Measurements from ENCODE around the gene DNAH11. TPM values are rescaled to one million over a fixed set of nuclear protein-coding genes. Genes with fewer than 3 reads are reported as not detected.

The DNAH11 gene
- total and polyA plus RNA-seq, 2 of the 13 experiments (the other 11 are each of a cell fraction or from before 2014, with no cell fraction given), result not detected

- ChIA-PET POLR2A (no interaction called here), CTCF (ENCODE audit: low intra/inter-chr PET ratio, low total read pairs) (no interaction called here)
- Histone ChIP-seq H3K9ac (ENCODE audit: insufficient read depth, low read depth, low read length) (no peak overlapping the region), H3K4me3 (replicated peaks in 1 of 3; ENCODE audit: insufficient read depth in 1 of 3, low read depth in 2 of 3, low read length in 3 of 3) (no peak overlapping the region), H3K9me3 (ENCODE audit: low read length) (no peaks in the 10 kb centered on the region), H4K20me1 (ENCODE audit: insufficient read depth, low read length) (no peaks in the 10 kb centered on the region), H2AFZ (ENCODE audit: low read length) (no peak overlapping the region), H3K4me1 (ENCODE audit: insufficient read depth, low read length) (no peaks in the 10 kb centered on the region), H3K27ac (ENCODE audit: extremely low read length, insufficient read depth, low read length) (no peak overlapping the region), H3K79me2 (ENCODE audit: insufficient read depth, low read length) (no peaks in the 10 kb centered on the region), H3K4me2 (ENCODE audit: low read depth, low read length) (no peak overlapping the region), H3K27me3 (ENCODE audit: control insufficient read depth in 1 of 2, insufficient read depth in 2 of 2, low read length in 2 of 2) (no peaks in the 10 kb centered on the region), H3K36me3 (replicated peaks in 1 of 2; ENCODE audit: control insufficient read depth in 1 of 2, insufficient read depth in 2 of 2, low read length in 2 of 2) (no peaks in the 10 kb centered on the region)
- 13% methylated on average over 3 of the region's 3 CpGs for WGBS (ENCODE audit: low lambda C conversion rate)
- intact Hi-C loops (cut with micrococcal nuclease; ENCODE audit: unreplicated experiment) (no loop called here), in situ Hi-C loops (cut with HindIII; ENCODE audit: extremely low pct_ligation_motif_present, low pct_unique_long_range_greater_than_20kb) (no loop called here)
- DNase-seq (ENCODE audit: low spot score), result no peak
- no peak for ATAC-seq
- TF ChIP-seq KAT7 (CRISPR knock-in tag; IDR thresholded peaks at IDR 0.05; ENCODE audit: borderline replicate concordance) (no peak), SP5 (CRISPR knock-in tag; IDR thresholded peaks at IDR 0.05; ENCODE audit: borderline replicate concordance, low read depth) (no peak), ZBTB20 (CRISPR knock-in tag; IDR thresholded peaks at IDR 0.05; ENCODE audit: borderline replicate concordance, low read depth) (no peak), RORA (CRISPR knock-in tag; IDR thresholded peaks at IDR 0.05) (no peak)
- no TSS peak for BruUV-seq (replicated peaks)
- FAIRE-seq, result no peak
These were observed 163.3 kb downstream of the DNAH11 start for GRCh38 chr7:21706131-21706530.

GRCh38 chr7:21707566-21707965, 164.7 kb downstream of the DNAH11 start:
- H3K27ac ChIP-seq (ENCODE audit: extremely low read length, insufficient read depth, low read length), result no peak overlapping the region
- H4K20me1 ChIP-seq (ENCODE audit: insufficient read depth, low read length), result no peaks in the 10 kb centered on the region
- no peaks in the 10 kb centered on the region for H3K79me2 ChIP-seq (ENCODE audit: insufficient read depth, low read length)
- 8% methylated on average over 7 of the region's 7 CpGs for WGBS (ENCODE audit: low lambda C conversion rate)
- no peak overlapping the region for H2AFZ ChIP-seq (ENCODE audit: low read length)
- no peaks in the 10 kb centered on the region for H3K27me3 ChIP-seq (ENCODE audit: control insufficient read depth in 1 of 2, insufficient read depth in 2 of 2, low read length in 2 of 2)
- no TSS peak for BruUV-seq (replicated peaks)
- FAIRE-seq (no peak), DNase-seq (ENCODE audit: low spot score) (no peak), ATAC-seq (no peak)
- H3K36me3 ChIP-seq (replicated peaks in 1 of 2; ENCODE audit: control insufficient read depth in 1 of 2, insufficient read depth in 2 of 2, low read length in 2 of 2), result no peaks in the 10 kb centered on the region
- H3K4me2 ChIP-seq (ENCODE audit: low read depth, low read length), result no peak overlapping the region
- no peak overlapping the region for H3K4me3 ChIP-seq (replicated peaks in 1 of 3; ENCODE audit: insufficient read depth in 1 of 3, low read depth in 2 of 3, low read length in 3 of 3)
- no peak overlapping the region for H3K9ac ChIP-seq (ENCODE audit: insufficient read depth, low read depth, low read length)
- CTCF ChIA-PET (ENCODE audit: low intra/inter-chr PET ratio, low total read pairs), result no interaction called here
- no peaks in the 10 kb centered on the region for H3K4me1 ChIP-seq (ENCODE audit: insufficient read depth, low read length)
- intact Hi-C loops (cut with micrococcal nuclease; ENCODE audit: unreplicated experiment), result no loop called here
- in situ Hi-C loops (cut with HindIII; ENCODE audit: extremely low pct_ligation_motif_present, low pct_unique_long_range_greater_than_20kb), result no loop called here
- POLR2A ChIA-PET, result no interaction called here
- no peaks in the 10 kb centered on the region for H3K9me3 ChIP-seq (ENCODE audit: low read length)
- no peak for TF ChIP-seq ZNF724P (CRISPR knock-in tag; IDR thresholded peaks at IDR 0.05; ENCODE audit: borderline replicate concordance)
- TF ChIP-seq ZBTB46 (CRISPR knock-in tag; IDR thresholded peaks at IDR 0.05; ENCODE audit: borderline replicate concordance), result no peak
- TF ChIP-seq MTA3 (CRISPR knock-in tag; IDR thresholded peaks at IDR 0.05), result no peak
- TF ChIP-seq ZNF546 (CRISPR knock-in tag; conservative IDR thresholded peaks at IDR 0.05), result no peak
- TF ChIP-seq NRL (CRISPR knock-in tag; IDR thresholded peaks at IDR 0.05; ENCODE audit: borderline replicate concordance), result no peak
- no peak for TF ChIP-seq ZNF281 (CRISPR knock-in tag; IDR thresholded peaks at IDR 0.05; ENCODE audit: borderline replicate concordance)
- TF ChIP-seq FUBP1 (CRISPR knock-in tag; IDR thresholded peaks at IDR 0.05; ENCODE audit: borderline replicate concordance), result no peak
- TF ChIP-seq ATF5 (CRISPR knock-in tag; IDR thresholded peaks at IDR 0.05; ENCODE audit: low read depth), result no peak

Data from HepG2 (cell line).